NOMO-1 (cell line): ENCODE results near the gene MYH11.
A peak's percentile ranks its signal among the peaks of the same experiment; 100 is the strongest.

Source experiments
- DNase-seq, 2 experiments: peaks; one replicate each; lab custom pipeline; 2025; ENCODE audit not compliant: unreplicated experiment in 2 of 2; lab: John Stamatoyannopoulos, UW

Gene MYH11

GRCh38 chr16:15856901-15857698 is at the start of gene MYH11:
MYH11 (minus strand) TSS chr16:15857028; CDS start chr16:15838252, 18,776 bp downstream.
- DNase-seq = no peak

GRCh38 chr16:15906439-15906838 is 49.6 kb upstream of the MYH11 start:
- no peak for DNase-seq

GRCh38 chr16:15903960-15904359 is 47.1 kb upstream of the MYH11 start:
- DNase-seq = no peak

- DNase-seq = no peak
Observed at GRCh38 chr16:15900901-15901500, 44.2 kb upstream of the MYH11 start.

GRCh38 chr16:15900357-15900756 is 43.5 kb upstream of the MYH11 start:
- DNase-seq = no peak

- DNase-seq = peak in 1 of 2 experiments; percentile 45
Observed at GRCh38 chr16:15899538-15900100, 42.8 kb upstream of the MYH11 start.

- DNase-seq = no peak
Observed at GRCh38 chr16:15898654-15899053, 41.8 kb upstream of the MYH11 start.

GRCh38 chr16:15897834-15898254 is 41.0 kb upstream of the MYH11 start:
- peak; percentile 49 to 75 for DNase-seq

GRCh38 chr16:15897121-15897780 is 40.4 kb upstream of the MYH11 start:
- DNase-seq = no peak

- DNase-seq = peak in 1 of 2 experiments; percentile 52
Observed at GRCh38 chr16:15894571-15895374, 37.9 kb upstream of the MYH11 start.

GRCh38 chr16:15891508-15891907 is 34.7 kb upstream of the MYH11 start:
- DNase-seq = no peak

GRCh38 chr16:15888072-15888976 is 31.5 kb upstream of the MYH11 start, which contains the start of gene CEP20:
CEP20 (minus strand) TSS chr16:15888603; CDS start chr16:15888585, 18 bp downstream.
- DNase-seq = peak; percentile 98

- DNase-seq = no peak
Observed at GRCh38 chr16:15887283-15887682, 30.5 kb upstream of the MYH11 start.

- DNase-seq = no peak
Observed at GRCh38 chr16:15886078-15886477, 29.2 kb upstream of the MYH11 start.

- DNase-seq = no peak
Observed at GRCh38 chr16:15885560-15886001, 28.8 kb upstream of the MYH11 start.

GRCh38 chr16:15882563-15882962 is 25.7 kb upstream of the MYH11 start:
- no peak for DNase-seq

- DNase-seq = no peak
Observed at GRCh38 chr16:15881794-15882379, 25.1 kb upstream of the MYH11 start.

- DNase-seq = no peak
Observed at GRCh38 chr16:15880434-15881308, 23.8 kb upstream of the MYH11 start.
